ACC112 (cell line): ENCODE data around the gene CAMSAP1.

ENCODE experiments used
- H2AFZ ChIP-seq: fragments of 200-600 bp; sonication (generic); one replicate; pipeline ENCODE4 v1.6.0; 2017; ENCODE audit warnings: antibody characterized with exemption, low read length; ENCODE audit not compliant: unreplicated experiment
- H3K27ac ChIP-seq: fragments of 200-600 bp; sonication (generic); 2 replicates; pipeline ENCODE4 v1.5.1; 2014; ENCODE audit warnings: low read depth, mild to moderate bottlenecking, antibody characterized with exemption, low read length, moderate library complexity
- H3K27me3 ChIP-seq: fragments of 200-600 bp; sonication (generic); 2 replicates; pipeline ENCODE4 v1.6.1; 2014; ENCODE audit warnings: mild to moderate bottlenecking, antibody characterized with exemption, low read length, moderate library complexity, mixed read lengths; ENCODE audit not compliant: insufficient read depth
- H3K36me3 ChIP-seq: fragments of 200-600 bp; sonication (generic); 2 replicates; pipeline ENCODE4 v1.6.1; 2016; ENCODE audit warnings: mild to moderate bottlenecking, antibody characterized with exemption, low read length, moderate library complexity, mixed read lengths; ENCODE audit not compliant: insufficient read depth
- H3K4me1 ChIP-seq: fragments of 200-600 bp; sonication (generic); one replicate; pipeline ENCODE4 v1.6.1; 2016; ENCODE audit warnings: low read length, mixed read lengths; ENCODE audit not compliant: insufficient read depth, unreplicated experiment, control insufficient read depth
- H3K4me3 ChIP-seq: fragments of 200-600 bp; sonication (generic); 2 replicates; pipeline ENCODE4 v1.5.1; 2014; ENCODE audit warnings: mild to moderate bottlenecking, low read depth, low read length
- H3K79me2 ChIP-seq: fragments of 200-600 bp; sonication (generic); one replicate; pipeline ENCODE4 v1.6.0; 2016; ENCODE audit warnings: low read length; ENCODE audit not compliant: control insufficient read depth, unreplicated experiment, insufficient read depth

Gene CAMSAP1

DNA sequence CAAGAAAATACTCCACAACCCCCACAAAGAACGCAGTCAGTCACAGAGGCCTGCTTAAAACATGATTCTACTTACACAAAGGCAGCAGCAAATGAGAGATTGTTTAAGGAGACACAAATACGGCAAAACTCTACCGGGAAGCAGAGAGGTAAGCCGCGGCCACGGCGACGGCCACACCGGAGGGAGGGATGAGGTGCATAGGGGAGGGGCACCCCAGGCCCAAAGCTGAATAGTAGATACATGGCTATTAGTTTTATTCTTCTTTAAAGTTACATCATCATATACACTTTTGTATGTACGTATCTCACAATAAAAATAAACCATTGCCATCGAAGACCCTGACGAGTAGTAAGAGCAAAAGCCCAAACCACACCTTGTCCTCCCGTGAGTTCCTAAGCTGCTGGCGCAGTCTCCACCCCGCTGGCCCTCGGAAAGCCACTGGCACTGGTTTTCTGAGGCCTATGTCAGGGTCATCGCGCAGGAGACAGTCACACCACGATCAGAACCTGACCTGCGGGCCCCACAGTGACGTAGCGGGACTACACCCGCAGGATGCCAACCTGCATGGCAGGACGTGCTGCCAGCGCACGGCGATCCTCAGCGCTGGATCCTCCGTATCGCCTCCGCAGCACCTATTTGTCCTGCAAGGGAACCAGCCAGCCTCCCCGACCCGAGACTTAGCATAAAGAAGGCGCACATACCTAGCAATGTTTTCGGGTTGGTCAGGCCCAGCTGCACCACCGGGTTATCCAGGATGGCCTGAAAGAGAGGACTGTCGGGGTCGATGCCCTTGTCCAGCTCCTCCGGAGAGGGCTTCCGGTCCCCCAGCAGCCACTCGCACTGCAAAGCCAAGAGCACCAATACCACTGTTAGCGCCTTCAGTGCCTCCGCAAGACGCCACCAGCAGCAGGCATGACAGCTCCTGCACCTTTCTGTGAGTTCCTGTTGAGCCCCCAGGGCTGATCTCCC, 30.5 kb upstream of the CAMSAP1 start:
- Histone ChIP-seq H3K27me3 (no peaks in the 10 kb centered on the region), H3K27ac (no peak overlapping the region), H2AFZ (no peak overlapping the region), H3K4me3 (no peak overlapping the region), H3K4me1 (no peaks in the 10 kb centered on the region), H3K79me2 (no peaks in the 10 kb centered on the region), H3K36me3 (peaks cover 31% of the 10 kb centered on the region)

DNA sequence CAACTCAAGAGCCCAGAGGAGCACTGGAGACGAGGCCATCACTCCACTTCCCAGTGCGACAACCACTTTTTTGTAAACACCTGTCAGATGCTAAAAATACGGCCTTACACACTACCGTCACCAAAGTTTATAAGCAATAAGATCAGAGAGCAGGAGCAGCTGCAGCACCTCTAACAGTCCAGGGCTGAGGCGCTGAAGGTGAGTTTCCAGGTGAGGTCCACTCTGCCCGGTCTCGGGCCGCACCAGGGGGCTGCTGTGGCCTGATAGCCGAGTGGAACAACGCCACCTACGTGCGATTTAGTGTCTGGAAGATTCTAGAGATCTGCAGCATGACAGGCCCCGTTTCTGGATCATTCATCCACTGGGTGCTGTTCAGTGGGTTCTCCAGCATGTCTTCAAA, 25.8 kb upstream of the CAMSAP1 start:
- H3K4me3 ChIP-seq = no peak overlapping the region
- H3K27me3 ChIP-seq = no peaks in the 10 kb centered on the region
- H3K79me2 ChIP-seq = no peaks in the 10 kb centered on the region
- H3K4me1 ChIP-seq = no peaks in the 10 kb centered on the region
- H3K36me3 ChIP-seq = peaks cover 23% of the 10 kb centered on the region
- H2AFZ ChIP-seq = no peak overlapping the region
- no peak overlapping the region for H3K27ac ChIP-seq

DNA sequence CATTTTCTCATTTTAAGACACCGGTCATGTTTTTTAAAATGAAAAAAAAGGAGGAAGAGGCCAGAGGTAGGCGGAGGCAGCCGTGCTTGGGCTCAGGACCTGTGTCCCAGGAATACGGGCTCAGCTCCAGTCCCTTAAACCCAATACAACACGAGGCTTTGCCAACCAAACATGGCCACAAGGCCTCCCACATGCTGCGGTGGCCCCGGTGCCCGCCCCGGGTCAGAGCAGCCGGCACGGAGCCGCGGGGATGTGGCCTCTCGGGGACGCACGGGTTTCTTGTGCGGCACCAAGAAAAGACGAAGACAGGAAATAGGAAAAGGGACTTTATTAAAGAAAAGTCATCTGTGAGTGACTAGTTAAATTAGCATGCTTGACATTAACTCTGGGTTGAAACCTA, 25.3 kb upstream of the CAMSAP1 start:
- H3K27me3 ChIP-seq = no peaks in the 10 kb centered on the region
- no peaks in the 10 kb centered on the region for H3K79me2 ChIP-seq
- no peak overlapping the region for H3K4me3 ChIP-seq
- no peak overlapping the region for H2AFZ ChIP-seq
- H3K4me1 ChIP-seq = no peaks in the 10 kb centered on the region
- H3K27ac ChIP-seq = no peak overlapping the region
- peaks cover 19% of the 10 kb centered on the region for H3K36me3 ChIP-seq

DNA sequence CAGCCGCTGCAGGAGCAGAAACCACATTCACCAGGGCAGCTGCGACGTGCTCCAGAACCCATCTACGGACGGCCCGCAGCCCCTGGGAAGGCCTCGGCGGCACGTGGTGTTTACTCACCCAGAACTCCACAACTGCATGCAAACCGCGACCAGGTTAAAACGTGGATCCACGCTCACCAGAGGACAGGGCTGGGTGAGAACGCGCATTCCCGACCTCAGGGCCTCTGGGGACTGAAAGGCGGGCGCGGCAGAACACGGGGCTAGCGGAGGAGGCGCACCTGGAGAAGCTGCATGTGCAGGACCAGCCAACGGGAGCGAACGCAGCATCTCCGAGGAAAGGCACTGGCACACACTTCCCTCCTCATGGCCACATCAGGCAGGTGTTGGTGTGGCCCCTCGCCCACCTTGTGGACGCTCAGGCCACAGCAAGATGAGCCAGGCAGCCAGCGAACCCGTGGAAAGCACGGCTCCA, 24.0 kb upstream of the CAMSAP1 start:
- H2AFZ ChIP-seq = no peak overlapping the region
- peaks cover 9% of the 10 kb centered on the region for H3K36me3 ChIP-seq
- H3K79me2 ChIP-seq = no peaks in the 10 kb centered on the region
- peaks cover 11% of the 10 kb centered on the region for H3K4me1 ChIP-seq
- H3K4me3 ChIP-seq = no peak overlapping the region
- no peak overlapping the region for H3K27ac ChIP-seq
- no peaks in the 10 kb centered on the region for H3K27me3 ChIP-seq

DNA sequence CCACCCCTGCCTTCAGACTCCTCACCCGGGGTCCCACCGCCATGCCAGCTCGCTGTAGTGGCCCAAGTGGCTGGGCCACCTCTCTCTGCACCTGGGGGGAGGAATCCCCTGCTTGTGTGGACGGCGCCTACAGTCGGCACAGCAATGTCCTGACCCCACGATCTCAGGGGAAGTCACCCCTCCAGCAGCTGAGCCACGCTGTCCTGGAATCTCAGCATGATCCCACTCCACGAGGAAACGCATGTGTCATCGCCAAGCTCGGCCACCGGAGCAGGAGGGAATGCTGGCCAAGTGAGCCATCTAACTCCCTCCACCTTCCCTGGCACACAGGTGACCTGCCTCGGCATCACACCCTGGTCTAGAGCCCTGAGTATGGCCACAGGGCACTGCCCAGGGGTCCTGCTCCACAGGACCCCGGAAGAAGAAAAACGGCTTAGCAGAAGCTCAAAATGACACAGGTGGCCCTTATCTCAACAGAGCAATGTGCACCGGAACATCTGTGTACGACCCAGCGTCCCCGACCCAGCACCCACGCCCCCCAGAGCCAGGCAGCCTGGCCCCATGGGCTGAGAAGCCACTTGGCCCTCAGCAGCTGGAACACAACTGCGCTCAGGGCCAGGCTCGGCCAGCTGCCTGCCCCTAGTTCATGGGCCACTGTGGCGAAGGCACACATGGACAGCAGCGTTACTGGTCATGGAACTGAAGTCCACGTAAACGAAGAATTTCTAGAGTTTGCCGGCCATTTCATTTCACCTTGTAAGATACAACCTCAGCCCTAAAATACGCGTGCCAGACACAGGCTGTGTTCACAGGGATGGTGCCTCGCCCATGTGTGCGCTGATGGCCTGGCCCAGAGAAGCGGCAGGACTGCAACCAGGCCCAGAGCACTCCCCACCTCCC, 23.4 kb upstream of the CAMSAP1 start:
- H2AFZ ChIP-seq = no peak overlapping the region
- no peak overlapping the region for H3K4me3 ChIP-seq
- peaks cover 17% of the 10 kb centered on the region for H3K4me1 ChIP-seq
- H3K27ac ChIP-seq = no peak overlapping the region
- peaks cover 3% of the 10 kb centered on the region; the same call in 1 of the 2 replicates for H3K36me3 ChIP-seq
- H3K79me2 ChIP-seq = no peaks in the 10 kb centered on the region
- no peaks in the 10 kb centered on the region for H3K27me3 ChIP-seq

DNA sequence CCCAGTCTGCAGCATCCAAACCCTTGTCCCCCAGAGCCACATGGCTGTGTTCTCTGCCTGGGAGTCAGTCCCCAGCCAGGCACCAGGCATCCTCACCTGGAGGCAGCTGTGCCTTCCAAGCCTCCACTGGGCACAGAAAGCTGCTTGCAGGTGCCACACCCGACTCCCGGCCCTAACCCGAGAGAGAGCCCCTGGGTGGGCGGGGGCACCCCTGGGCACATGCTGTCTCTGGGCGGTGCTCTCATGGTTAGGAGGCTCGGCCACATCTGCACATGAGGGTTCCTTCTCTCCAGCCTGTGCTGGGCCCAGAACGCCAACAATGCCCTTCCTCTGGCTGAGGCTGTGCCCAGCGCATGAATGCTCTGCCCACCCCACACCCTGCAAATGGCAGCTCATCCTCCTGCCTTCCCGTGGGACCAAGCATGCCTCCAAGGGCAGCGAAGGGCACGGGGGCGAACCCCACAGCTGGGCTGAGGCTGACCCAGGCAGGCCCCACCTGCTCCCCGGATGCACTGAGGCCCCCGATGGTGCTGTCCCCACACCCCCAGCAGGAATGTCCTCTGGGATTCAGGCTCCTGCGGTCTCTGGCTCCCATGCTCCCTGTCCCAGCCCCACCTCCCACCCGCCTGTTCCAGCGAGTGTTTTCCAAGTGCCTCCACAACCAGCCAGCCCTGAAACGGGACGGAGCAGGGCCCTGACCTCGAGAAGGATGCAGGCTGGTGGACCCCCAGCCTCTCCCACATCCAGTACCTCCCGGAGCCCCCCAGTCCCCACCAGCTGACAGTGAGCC, 22.5 kb upstream of the CAMSAP1 start:
- no peak overlapping the region for H3K27ac ChIP-seq
- no peaks in the 10 kb centered on the region for H3K79me2 ChIP-seq
- H3K4me1 ChIP-seq = peaks cover 17% of the 10 kb centered on the region
- H2AFZ ChIP-seq = no peak overlapping the region
- no peaks in the 10 kb centered on the region for H3K27me3 ChIP-seq
- no peak overlapping the region for H3K4me3 ChIP-seq
- H3K36me3 ChIP-seq = peaks cover 3% of the 10 kb centered on the region; the same call in 1 of the 2 replicates

DNA sequence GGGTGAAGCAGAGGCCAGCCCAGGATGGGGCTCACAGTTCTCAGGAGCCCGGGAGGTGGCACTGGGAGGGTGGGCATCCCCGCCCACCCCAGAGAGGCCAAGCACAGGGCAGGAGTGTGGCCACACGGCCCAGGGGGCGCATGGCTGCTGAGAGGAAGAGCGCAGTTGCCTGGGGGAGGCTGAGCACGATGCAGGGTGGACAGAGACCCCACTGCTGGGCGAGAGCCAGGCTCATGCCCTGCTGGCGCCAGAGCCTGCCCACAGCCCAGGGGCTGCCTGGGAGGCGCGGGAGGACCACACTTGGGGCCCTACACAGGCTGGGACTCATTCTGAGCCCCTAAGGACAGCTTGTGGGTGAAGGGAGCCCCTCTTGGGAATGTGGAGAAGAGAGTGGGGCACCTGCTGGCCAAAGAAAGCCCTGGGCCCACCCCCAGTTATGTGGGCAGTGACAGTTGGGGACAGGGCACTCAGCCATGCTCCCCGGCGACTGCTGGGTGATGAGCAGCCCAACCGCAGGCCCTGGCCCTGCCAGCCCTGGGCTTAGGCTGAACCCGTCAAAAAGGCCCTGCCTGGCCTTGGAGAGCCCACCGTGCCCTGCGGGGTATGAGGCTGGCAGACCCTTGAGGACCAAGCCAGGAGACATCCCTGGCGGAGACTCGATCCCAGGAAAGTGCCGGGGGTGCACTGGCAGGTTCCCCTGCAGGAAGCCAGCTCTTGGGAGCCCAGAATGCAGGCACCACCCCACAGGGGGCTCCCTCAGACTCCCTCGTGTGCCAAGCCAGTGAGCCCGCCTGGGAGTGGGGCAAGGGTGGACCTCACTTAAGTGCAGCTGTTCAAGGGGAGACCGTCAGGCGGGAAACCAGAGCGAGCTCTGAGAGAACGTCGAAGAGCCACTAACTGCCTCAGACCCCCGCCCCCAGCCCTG, 21.6 kb upstream of the CAMSAP1 start:
- Histone ChIP-seq H3K27ac (no peak overlapping the region), H3K27me3 (no peaks in the 10 kb centered on the region), H3K4me1 (peaks cover 17% of the 10 kb centered on the region), H2AFZ (no peak overlapping the region), H3K36me3 (peaks cover 3% of the 10 kb centered on the region; the same call in 1 of the 2 replicates), H3K4me3 (no peak overlapping the region), H3K79me2 (no peaks in the 10 kb centered on the region)

DNA sequence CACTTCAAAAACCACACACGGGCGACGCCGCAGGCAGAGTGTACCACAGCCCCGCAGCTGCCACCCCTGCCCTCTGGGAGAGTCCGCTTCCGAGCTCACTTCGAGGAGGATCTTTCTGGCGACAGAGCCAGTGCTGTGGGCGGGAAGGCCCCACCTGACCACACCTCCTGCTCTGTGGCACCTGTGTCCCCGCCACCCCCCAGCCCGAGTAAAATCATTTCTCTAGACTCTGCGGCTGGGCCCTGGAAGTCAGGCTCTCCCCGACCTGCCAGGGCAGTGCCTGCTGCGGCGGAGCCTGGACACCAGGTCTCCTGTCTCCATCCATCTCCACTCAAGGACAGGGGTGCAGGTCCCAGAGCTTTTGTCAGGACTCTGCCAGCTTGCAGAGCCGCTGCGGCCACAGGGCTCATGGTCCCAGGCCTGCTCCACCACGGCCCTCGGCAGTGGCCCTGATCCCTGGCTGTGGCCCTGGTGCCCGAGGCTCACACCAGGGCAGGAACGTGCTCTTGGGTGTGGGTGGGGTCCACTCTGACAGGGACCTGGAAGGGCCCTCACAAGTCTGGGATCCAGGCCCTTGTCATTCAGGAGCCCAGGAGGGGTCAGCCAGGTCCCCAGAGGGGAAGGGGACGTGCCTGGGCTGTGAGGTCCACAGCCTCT, 20.9 kb upstream of the CAMSAP1 start:
- Histone ChIP-seq H3K4me3 (no peak overlapping the region), H3K27me3 (no peaks in the 10 kb centered on the region), H3K4me1 (peaks cover 17% of the 10 kb centered on the region), H3K27ac (no peak overlapping the region), H3K79me2 (no peaks in the 10 kb centered on the region), H2AFZ (no peak overlapping the region), H3K36me3 (peaks cover 3% of the 10 kb centered on the region; the same call in 1 of the 2 replicates)
